GM20000 (cell line): ENCODE results near the gene VWF.

Experiments used
- DNase-seq: peaks from one replicate; pipeline ENCODE4 v3.0.0; 2012; ENCODE audit warnings: low spot score
- TF ChIP-seq, protein P1 (sequence below): IDR thresholded peaks from 2 replicates; pipeline ENCODE4 v1.5.1; 2012; ENCODE audit warnings: mild to moderate bottlenecking, control low read depth; ENCODE audit errors: extremely low read depth, missing control alignments

The VWF gene

DNA sequence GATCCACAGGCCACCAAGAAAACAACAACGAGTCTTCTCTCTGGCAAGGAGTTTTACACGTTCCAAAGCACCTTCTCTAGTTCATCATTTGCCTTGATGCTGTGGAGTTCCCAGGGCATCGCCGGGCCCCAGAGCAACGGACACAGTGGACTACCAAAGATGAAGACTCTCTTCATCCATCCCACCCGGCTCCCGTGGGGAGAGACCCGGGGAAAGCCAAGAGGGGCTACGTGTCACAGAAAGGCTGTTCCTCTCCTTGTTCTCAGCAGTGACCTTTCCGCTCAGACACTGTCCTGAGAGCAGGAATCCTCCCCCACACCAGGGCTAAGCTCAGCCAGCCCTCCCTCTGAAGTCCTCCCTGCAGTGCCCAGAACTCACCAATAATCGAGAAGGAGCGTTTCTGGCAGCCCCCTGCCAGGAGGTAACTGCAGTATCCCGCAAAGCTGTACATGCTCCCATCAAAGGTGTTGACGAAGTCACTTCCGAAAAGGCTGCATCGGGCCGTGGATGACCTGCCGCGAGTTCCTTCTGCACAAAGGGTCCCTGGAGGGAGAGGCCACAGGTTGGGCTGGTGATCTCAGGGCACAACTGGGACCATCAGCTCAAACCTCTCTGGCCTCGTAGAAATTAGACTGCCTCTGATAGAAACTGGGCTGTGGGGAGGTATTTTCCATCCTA, 3.5 kb downstream of the VWF start:
- no peak for DNase-seq
- TF ChIP-seq, protein P1, sequence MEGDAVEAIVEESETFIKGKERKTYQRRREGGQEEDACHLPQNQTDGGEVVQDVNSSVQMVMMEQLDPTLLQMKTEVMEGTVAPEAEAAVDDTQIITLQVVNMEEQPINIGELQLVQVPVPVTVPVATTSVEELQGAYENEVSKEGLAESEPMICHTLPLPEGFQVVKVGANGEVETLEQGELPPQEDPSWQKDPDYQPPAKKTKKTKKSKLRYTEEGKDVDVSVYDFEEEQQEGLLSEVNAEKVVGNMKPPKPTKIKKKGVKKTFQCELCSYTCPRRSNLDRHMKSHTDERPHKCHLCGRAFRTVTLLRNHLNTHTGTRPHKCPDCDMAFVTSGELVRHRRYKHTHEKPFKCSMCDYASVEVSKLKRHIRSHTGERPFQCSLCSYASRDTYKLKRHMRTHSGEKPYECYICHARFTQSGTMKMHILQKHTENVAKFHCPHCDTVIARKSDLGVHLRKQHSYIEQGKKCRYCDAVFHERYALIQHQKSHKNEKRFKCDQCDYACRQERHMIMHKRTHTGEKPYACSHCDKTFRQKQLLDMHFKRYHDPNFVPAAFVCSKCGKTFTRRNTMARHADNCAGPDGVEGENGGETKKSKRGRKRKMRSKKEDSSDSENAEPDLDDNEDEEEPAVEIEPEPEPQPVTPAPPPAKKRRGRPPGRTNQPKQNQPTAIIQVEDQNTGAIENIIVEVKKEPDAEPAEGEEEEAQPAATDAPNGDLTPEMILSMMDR, result no peak

DNA sequence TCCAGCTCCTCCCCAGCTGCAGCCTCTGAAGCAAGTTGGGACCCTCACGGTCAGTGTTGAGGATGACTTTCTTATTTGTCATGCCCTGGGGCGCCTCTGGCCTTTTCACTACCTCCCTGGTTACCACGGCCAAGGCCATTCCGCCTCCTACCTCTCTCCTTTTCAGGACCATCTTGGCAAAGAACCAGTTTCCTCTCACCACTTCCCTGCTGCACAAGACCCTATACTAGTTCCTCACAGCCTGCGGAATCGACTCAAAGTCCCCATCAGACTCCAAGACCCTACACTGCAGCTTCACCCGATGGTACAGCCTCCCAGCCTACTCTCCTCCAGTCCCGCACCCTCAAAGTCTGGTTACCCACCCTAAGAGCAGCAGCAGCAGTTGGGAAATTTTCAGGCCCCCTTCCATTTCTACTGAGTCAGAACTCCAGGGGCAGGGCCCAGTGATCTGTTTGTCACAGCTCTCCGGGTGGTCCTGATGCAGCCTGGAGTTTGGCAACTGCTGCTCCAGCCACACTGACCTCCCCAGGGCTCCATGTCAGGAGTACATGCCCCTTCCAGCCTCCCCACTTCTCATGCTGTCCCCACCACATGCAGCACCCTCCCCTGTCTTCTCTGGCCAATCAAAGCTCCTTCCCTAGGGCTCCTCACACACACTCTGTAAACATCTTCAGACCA, 5.4 kb downstream of the VWF start:
- TF ChIP-seq, protein P1, result no peak
- no peak for DNase-seq

DNA sequence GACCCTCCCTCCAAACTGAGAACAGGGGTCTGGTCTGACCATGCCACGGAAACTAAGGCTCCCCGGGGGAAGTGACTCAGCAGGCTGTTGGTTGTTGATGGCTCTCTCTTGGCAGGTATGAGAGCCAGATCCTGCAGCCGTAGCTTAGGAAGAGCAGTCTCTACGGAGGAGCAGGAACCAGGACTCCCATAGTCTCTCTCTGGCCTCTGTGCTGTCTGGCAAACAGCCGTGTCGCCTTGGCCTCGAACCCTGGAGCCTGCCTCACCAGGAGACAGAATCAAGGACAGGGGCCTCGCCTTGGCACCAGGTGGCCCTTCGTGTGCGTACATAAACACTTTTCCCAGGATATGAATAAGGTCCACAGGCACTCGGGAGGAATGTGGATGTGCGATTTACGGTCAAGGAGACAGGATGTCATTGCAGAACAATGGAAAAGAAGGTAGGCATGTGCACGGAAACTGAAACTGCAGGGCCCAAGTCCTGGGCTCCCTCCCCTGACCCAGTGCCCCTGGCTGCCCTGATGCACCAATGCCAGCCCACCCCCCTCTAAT, 7.9 kb downstream of the VWF start:
- no peak for DNase-seq
- TF ChIP-seq, protein P1, result no peak

DNA sequence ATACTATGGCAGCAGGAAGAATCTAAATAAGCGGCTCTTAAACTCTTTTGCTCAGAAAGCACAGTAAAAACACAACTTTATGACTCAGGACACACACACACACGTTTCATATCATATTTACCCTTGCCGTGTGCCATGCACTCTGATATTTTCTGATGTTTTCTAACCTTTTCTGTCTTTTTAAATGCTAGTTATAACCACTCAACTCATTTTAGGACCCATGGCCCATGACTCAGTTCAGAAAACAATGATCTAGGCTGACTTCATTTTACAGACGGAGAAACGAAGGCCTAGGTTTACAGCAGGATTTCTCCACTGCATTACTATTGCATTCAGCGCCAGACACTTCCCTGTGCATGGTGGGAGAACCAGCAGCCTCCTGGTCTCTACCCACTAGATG, 9.1 kb downstream of the VWF start:
- TF ChIP-seq, protein P1, result no peak
- DNase-seq, result no peak

DNA sequence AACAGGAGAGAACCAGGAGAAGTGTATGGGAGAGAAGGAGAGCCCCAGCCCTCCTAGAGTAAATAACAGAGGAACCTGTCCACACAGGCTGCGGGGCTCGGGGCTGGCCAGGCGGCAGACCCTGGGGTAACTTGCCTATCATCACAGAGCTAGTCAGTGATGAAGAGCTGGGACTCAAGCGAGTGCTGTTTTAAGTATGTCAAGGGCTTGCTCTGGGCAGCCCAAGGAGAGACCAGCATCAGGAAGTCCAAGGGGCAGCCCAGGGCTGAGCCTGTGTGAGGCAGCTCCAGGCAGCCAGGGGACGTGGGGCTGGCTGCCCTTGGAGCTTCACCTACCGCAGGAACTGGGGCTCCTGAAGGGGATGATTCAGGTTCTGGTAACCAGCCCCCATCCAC, 10.0 kb downstream of the VWF start:
- no peak for DNase-seq
- TF ChIP-seq, protein P1, result no peak

DNA sequence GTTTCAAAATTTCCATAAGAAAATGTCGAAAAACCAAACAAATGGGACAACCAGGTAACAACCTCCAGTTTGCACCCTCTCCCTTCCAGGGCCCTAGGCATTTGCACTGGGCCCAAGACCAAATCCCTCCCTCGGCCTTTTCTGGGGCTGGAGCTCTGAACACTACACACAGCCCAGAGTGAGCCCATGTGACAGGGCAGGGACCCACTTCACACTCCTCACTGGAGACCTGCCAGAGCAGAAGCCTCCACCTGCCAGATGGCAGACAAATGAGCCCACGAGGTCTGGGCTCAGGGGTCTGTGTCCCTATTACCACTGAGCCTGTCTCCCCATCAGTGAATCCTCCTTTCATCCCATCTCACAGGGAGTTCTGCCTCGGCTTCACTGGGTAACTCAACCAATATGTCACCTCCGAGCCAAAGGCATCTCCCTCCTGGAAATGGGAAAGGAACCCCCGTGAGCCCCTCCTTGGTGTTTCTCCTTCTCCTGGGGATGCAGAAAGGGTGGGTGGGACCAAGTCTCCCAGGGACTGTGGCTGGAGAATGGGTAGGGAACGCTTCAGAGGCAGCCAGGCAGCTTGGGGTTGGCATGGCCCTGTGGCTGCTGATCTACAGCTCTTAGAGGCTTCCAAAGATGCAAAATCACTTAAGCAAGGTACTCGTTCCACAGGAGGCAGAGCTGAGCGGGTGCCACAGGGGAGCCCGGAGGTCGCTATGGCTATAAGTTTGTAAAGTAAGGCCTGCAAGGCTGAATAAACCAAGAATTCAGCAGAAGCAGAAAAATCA, 10.6 kb downstream of the VWF start:
- no peak for DNase-seq

More for the DNA sequence above, 10.6 kb downstream of the VWF start:
- TF ChIP-seq, protein P1, result no peak
